BE2C (cell line): ENCODE measurements around the gene PPP2R2B.

ENCODE experiments used
- DNase-seq: peaks from one replicate; pipeline ENCODE4 v3.0.0-alpha.2; 2020
- H3K27me3 ChIP-seq: fragments of 250-450 bp; sonication (Bioruptor Pico); 2 replicates; pipeline ENCODE4 v1.5.1; 2020; ENCODE audit warnings: mild to moderate bottlenecking
- H3K36me3 ChIP-seq: fragments of 250-450 bp; sonication (Bioruptor Pico); 2 replicates; pipeline ENCODE4 v1.5.1; 2020; ENCODE audit warnings: mild to moderate bottlenecking
- H3K4me1 ChIP-seq: fragments of 250-450 bp; sonication (Bioruptor Pico); 2 replicates; pipeline ENCODE4 v1.5.1; 2020
- H3K4me3 ChIP-seq: 2 replicates; pipeline ENCODE4 v1.5.1; 2011; ENCODE audit warnings: low read depth, low read length
- H3K9me3 ChIP-seq: fragments of 250-450 bp; sonication (Bioruptor Pico); 2 replicates; pipeline ENCODE4 v1.5.1; 2020
- TF ChIP-seq, protein P1 (sequence below): IDR thresholded peaks from 2 replicates; pipeline ENCODE4 v1.5.1; 2012; ENCODE audit warnings: mild to moderate bottlenecking, low read depth, low read length

PPP2R2B gene

DNA sequence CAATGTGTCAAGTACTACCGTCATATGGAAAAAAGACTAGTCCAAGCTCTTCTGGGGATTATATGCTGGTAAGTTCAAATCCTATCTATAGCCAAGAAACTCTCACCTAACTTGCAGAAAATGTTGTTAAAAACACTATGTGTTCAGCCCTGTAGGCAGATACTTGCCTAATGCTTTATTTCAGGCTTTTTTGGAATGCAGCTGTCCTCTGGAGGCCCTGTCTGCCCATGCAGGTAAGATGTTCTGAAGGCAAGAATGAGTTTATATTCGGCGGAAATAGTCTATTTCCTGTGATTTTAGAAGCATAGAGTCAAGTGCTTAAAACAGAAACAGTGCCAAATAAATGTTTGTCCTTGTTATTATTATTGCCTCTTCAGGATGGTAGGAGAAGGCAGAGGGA lies 34.3 kb upstream of the PPP2R2B start:
- Histone ChIP-seq H3K4me3 (no peak overlapping the region), H3K4me1 (peaks cover 15% of the 10 kb centered on the region), H3K36me3 (no peaks in the 10 kb centered on the region), H3K9me3 (no peaks in the 10 kb centered on the region), H3K27me3 (peaks cover 43% of the 10 kb centered on the region)
- DNase-seq = no peak
- TF ChIP-seq, protein P1, sequence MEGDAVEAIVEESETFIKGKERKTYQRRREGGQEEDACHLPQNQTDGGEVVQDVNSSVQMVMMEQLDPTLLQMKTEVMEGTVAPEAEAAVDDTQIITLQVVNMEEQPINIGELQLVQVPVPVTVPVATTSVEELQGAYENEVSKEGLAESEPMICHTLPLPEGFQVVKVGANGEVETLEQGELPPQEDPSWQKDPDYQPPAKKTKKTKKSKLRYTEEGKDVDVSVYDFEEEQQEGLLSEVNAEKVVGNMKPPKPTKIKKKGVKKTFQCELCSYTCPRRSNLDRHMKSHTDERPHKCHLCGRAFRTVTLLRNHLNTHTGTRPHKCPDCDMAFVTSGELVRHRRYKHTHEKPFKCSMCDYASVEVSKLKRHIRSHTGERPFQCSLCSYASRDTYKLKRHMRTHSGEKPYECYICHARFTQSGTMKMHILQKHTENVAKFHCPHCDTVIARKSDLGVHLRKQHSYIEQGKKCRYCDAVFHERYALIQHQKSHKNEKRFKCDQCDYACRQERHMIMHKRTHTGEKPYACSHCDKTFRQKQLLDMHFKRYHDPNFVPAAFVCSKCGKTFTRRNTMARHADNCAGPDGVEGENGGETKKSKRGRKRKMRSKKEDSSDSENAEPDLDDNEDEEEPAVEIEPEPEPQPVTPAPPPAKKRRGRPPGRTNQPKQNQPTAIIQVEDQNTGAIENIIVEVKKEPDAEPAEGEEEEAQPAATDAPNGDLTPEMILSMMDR = no peak

DNA sequence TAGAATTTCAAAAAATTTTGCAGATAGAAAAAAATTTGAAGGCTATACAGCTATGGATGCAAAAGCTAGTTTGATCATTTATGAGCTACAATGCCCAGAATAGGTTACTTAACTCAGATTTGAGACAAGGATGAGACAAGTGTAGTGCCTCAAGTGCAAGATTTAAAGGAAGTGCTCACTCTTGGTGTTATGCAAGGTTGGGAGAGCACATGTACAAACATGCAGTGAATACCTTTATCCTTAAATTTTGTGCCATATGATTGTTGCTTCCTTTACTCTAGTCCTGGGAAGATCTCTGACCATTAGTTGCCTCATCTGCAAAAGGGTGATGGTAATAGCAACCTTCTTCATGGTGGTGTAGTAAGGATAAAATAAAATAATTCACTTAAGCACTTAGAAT lies 31.7 kb upstream of the PPP2R2B start:
- DNase-seq = no peak
- no peaks in the 10 kb centered on the region for H3K36me3 ChIP-seq

DNA sequence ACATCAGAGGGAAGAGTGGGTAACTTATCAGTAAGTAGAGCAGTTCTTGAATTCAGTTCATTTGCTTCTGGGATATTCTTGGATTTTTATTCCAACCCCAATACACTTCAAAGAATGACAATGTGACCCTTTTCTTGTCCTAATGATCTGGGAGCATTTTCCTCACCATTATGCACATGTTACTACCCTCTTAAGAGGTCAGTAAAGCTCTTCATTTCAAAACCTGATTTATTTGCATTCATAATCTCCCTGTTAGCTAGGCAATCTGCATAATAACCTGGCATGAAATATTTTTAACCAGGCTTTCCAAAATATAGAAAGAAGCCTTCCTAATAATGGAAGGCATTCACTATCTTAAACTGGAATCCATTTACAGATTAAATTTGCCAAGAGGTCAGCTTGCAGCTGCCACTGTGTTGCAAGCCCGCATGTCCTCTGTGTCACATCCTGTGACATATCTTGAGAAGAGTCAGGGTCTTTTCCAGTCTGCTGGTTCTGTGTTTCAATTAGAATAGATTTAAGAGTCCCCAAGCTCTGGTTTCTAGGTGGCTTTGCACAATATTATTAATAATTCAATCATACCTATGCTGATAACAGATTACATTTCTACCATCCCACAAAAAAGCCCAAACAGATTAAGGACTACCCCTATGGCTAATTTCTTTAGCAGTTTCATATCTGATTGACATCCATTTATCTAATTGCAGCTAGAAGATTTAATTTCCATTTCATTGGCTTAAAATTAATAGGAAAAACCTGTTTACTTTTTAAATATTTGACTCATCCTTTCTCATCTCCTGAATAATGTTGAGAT lies 30.9 kb upstream of the PPP2R2B start:
- peaks cover 15% of the 10 kb centered on the region for H3K4me1 ChIP-seq
- H3K36me3 ChIP-seq = no peaks in the 10 kb centered on the region
- no peak overlapping the region for H3K4me3 ChIP-seq
- DNase-seq = peak; percentile 72
- peaks cover 37% of the 10 kb centered on the region for H3K27me3 ChIP-seq
- no peaks in the 10 kb centered on the region for H3K9me3 ChIP-seq
- TF ChIP-seq, protein P1 = no peak

More for the DNA sequence above, 31.7 kb upstream of the PPP2R2B start:
- H3K9me3 ChIP-seq = no peaks in the 10 kb centered on the region
- H3K4me1 ChIP-seq = peaks cover 15% of the 10 kb centered on the region
- TF ChIP-seq, protein P1 = no peak
- H3K4me3 ChIP-seq = no peak overlapping the region
- H3K27me3 ChIP-seq = peaks cover 42% of the 10 kb centered on the region

- no peaks in the 10 kb centered on the region for H3K36me3 ChIP-seq
- peak; percentile 54 for DNase-seq
- H3K9me3 ChIP-seq = no peaks in the 10 kb centered on the region
- TF ChIP-seq, protein P1 = peak; percentile 54
- H3K4me1 ChIP-seq = peaks cover 15% of the 10 kb centered on the region
- H3K4me3 ChIP-seq = no peak overlapping the region
- peaks cover 21% of the 10 kb centered on the region for H3K27me3 ChIP-seq
Measured at GRCh38 chr5:146906803-146907202, 28.2 kb upstream of the PPP2R2B start.

DNA sequence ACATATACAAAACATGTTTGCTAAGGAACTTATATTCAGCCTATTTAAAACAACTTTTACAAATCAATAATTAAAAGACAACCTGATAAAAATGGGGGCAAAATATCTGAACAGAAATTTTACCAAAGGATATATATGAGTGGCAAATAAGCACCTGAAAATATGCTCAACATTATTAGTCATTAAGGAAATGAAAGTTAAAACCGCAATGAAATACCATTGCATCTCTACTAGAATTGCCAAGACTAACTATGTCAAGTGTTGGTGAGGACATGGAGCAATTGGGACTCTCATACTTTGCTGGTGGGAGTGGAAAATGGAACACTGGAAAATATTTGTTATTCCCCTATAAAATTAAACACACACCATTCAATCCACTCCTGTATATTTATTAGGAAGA lies 26.3 kb upstream of the PPP2R2B start:
- DNase-seq = no peak
- H3K36me3 ChIP-seq = no peaks in the 10 kb centered on the region
- no peak overlapping the region for H3K4me3 ChIP-seq
- H3K27me3 ChIP-seq = peaks cover 8% of the 10 kb centered on the region; the same call in 1 of the 2 replicates
- H3K4me1 ChIP-seq = peaks cover 9% of the 10 kb centered on the region
- TF ChIP-seq, protein P1 = no peak
- no peaks in the 10 kb centered on the region for H3K9me3 ChIP-seq

- no peak for DNase-seq
- Histone ChIP-seq H3K4me1 (peaks cover 3% of the 10 kb centered on the region), H3K9me3 (no peaks in the 10 kb centered on the region), H3K36me3 (no peaks in the 10 kb centered on the region), H3K27me3 (peaks cover 8% of the 10 kb centered on the region; the same call in 1 of the 2 replicates), H3K4me3 (no peak overlapping the region)
- TF ChIP-seq, protein P1 = no peak
Measured at GRCh38 chr5:146903789-146904188, 25.2 kb upstream of the PPP2R2B start.
